ENCODE results near the gene LMAN1. TPM values are rescaled to one million over a fixed set of nuclear protein-coding genes. Genes with fewer than 3 reads are reported as not detected.

The LMAN1 gene
- total and polyA plus RNA-seq, 2 experiments from 2014 or later = 82.1 to 149 TPM

- Histone ChIP-seq H2AFZ (no peak overlapping the region), H3K4me3 (no peak overlapping the region), H3K79me2 (no peaks in the 10 kb centered on the region), H3K9me2 (replicated peaks; ENCODE audit: insufficient read depth) (no peaks in the 10 kb centered on the region), H3K27ac (no peak overlapping the region), H3K4me1 (ENCODE audit: insufficient read depth) (no peaks in the 10 kb centered on the region), H3K9me3 (ENCODE audit: low read depth) (no peaks in the 10 kb centered on the region), H3K4me2 (no peak overlapping the region), H3K27me3 (peaks cover 10% of the 10 kb centered on the region), H4K20me1 (ENCODE audit: insufficient read depth, poor library complexity, severe bottlenecking) (no peaks in the 10 kb centered on the region), H3K36me3 (replicated peaks; ENCODE audit: insufficient read depth, low read depth) (no peaks in the 10 kb centered on the region)
- TF ChIP-seq EZH2 (IDR thresholded peaks at IDR 0.05; ENCODE audit: borderline replicate concordance) (no peak), EZH2phosphoT487 (IDR thresholded peaks at IDR 0.05; ENCODE audit: low read depth, severe bottlenecking, unreplicated experiment) (no peak), CTCF (IDR thresholded peaks at IDR 0.05; ENCODE audit: poor library complexity) (no peak)
- DNase-seq (ENCODE audit: low spot score) = no peak
- 78% methylated on average over 3 of the region's 3 CpGs for WGBS (ENCODE audit: low lambda C conversion rate, missing lambda C conversion rate)
These were observed 20.9 kb upstream of the LMAN1 start for GRCh38 chr18:59379772-59380522.

GRCh38 chr18:59377613-59378337, 18.7 kb upstream of the LMAN1 start:
- H3K4me2 ChIP-seq = no peak overlapping the region
- H2AFZ ChIP-seq = no peak overlapping the region
- H3K9me2 ChIP-seq (replicated peaks; ENCODE audit: insufficient read depth) = no peaks in the 10 kb centered on the region
- H3K4me3 ChIP-seq = no peak overlapping the region
- 70% methylated on average over 5 of the region's 5 CpGs for WGBS (ENCODE audit: low lambda C conversion rate, missing lambda C conversion rate)
- no peak for DNase-seq (ENCODE audit: low spot score)
- H3K9me3 ChIP-seq (ENCODE audit: low read depth) = no peaks in the 10 kb centered on the region
- H3K4me1 ChIP-seq (ENCODE audit: insufficient read depth) = no peaks in the 10 kb centered on the region
- no peak for TF ChIP-seq EZH2phosphoT487 (IDR thresholded peaks at IDR 0.05; ENCODE audit: low read depth, severe bottlenecking, unreplicated experiment)
- no peak for TF ChIP-seq EZH2 (IDR thresholded peaks at IDR 0.05; ENCODE audit: borderline replicate concordance)
- no peak for TF ChIP-seq CTCF (IDR thresholded peaks at IDR 0.05; ENCODE audit: poor library complexity)
- peaks cover 10% of the 10 kb centered on the region for H3K27me3 ChIP-seq
- H3K27ac ChIP-seq = no peak overlapping the region
- H4K20me1 ChIP-seq (ENCODE audit: insufficient read depth, poor library complexity, severe bottlenecking) = no peaks in the 10 kb centered on the region
- no peaks in the 10 kb centered on the region for H3K79me2 ChIP-seq
- no peaks in the 10 kb centered on the region for H3K36me3 ChIP-seq (replicated peaks; ENCODE audit: insufficient read depth, low read depth)

- no peaks in the 10 kb centered on the region for H3K9me2 ChIP-seq (replicated peaks; ENCODE audit: insufficient read depth)
- no peak overlapping the region for H2AFZ ChIP-seq
- no peaks in the 10 kb centered on the region for H3K79me2 ChIP-seq
- TF ChIP-seq CTCF (IDR thresholded peaks at IDR 0.05; ENCODE audit: poor library complexity) (no peak), EZH2phosphoT487 (IDR thresholded peaks at IDR 0.05; ENCODE audit: low read depth, severe bottlenecking, unreplicated experiment) (no peak), EZH2 (IDR thresholded peaks at IDR 0.05; ENCODE audit: borderline replicate concordance) (no peak)
- no peaks in the 10 kb centered on the region for H3K36me3 ChIP-seq (replicated peaks; ENCODE audit: insufficient read depth, low read depth)
- H3K4me1 ChIP-seq (ENCODE audit: insufficient read depth) = no peaks in the 10 kb centered on the region
- H3K9me3 ChIP-seq (ENCODE audit: low read depth) = no peaks in the 10 kb centered on the region
- no peaks in the 10 kb centered on the region for H4K20me1 ChIP-seq (ENCODE audit: insufficient read depth, poor library complexity, severe bottlenecking)
- H3K27ac ChIP-seq = no peak overlapping the region
- no peak for DNase-seq (ENCODE audit: low spot score)
- H3K27me3 ChIP-seq = peaks cover 10% of the 10 kb centered on the region
- no peak overlapping the region for H3K4me2 ChIP-seq
- WGBS (ENCODE audit: low lambda C conversion rate, missing lambda C conversion rate) = 47% methylated on average over 7 of the region's 7 CpGs
- no peak overlapping the region for H3K4me3 ChIP-seq
These were observed 17.4 kb upstream of the LMAN1 start for GRCh38 chr18:59376351-59376935.

All from hepatocyte (in vitro differentiated cells).